IPS-18a (cell line): ENCODE results near the gene RPTOR.
"Not testable (repeated sequence)": the region's sequence is repeated elsewhere in the genome, so short reads cannot be mapped to it uniquely, and the experiment has no call there.

Experiments used
- H3K27ac ChIP-seq: one replicate; pipeline ENCODE4 v1.5.1; 2013; ENCODE audit warnings: low read length
- H3K27me3 ChIP-seq: one replicate; pipeline ENCODE4 v1.6.1; 2013; ENCODE audit warnings: mild to moderate bottlenecking, low read length; ENCODE audit not compliant: control insufficient read depth, insufficient read depth
- H3K36me3 ChIP-seq: one replicate; pipeline ENCODE4 v1.6.1; 2013; ENCODE audit warnings: low read depth, low read length; ENCODE audit not compliant: control insufficient read depth
- H3K4me1 ChIP-seq: one replicate; pipeline ENCODE4 v1.6.1; 2013; ENCODE audit warnings: low read depth, low read length; ENCODE audit not compliant: control insufficient read depth
- H3K4me3 ChIP-seq: one replicate; pipeline ENCODE4 v1.5.1; 2013; ENCODE audit warnings: low read length
- H3K9ac ChIP-seq: one replicate; pipeline ENCODE4 v1.6.1; 2013; ENCODE audit warnings: mild to moderate bottlenecking, low read length, moderate library complexity
- H3K9me3 ChIP-seq: one replicate; pipeline ENCODE4 v1.6.1; 2013; ENCODE audit warnings: low read depth, low read length; ENCODE audit not compliant: control insufficient read depth

RPTOR gene

DNA sequence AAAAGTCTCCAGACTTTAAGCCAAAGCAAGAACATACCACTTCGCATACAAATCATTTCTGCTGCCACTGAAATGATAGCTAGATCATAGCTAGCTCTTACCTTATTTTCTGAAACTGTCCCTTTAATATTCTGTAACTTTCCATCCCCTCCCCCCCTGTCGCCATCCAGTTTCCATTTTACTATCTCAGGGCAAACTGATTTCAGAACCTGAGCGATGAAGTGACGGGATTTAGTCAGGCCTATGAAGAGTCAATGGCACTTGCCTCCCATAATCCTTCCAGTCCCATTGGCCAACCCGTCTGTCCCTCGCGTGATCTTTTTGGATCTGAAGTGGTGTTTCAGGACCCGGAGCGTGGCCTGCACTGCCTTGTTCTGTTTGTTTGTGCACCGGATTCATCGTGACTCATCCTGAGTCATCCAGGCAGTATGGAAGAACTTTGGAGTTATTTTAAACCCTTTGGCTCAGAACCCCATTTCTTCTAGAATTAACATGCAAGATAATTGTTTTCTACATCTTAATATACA lies 247.2 kb downstream of the RPTOR start:
- H3K4me3 ChIP-seq, result no peak overlapping the region
- no peaks in the 10 kb centered on the region for H3K27me3 ChIP-seq
- H3K4me1 ChIP-seq, result no peaks in the 10 kb centered on the region

DNA sequence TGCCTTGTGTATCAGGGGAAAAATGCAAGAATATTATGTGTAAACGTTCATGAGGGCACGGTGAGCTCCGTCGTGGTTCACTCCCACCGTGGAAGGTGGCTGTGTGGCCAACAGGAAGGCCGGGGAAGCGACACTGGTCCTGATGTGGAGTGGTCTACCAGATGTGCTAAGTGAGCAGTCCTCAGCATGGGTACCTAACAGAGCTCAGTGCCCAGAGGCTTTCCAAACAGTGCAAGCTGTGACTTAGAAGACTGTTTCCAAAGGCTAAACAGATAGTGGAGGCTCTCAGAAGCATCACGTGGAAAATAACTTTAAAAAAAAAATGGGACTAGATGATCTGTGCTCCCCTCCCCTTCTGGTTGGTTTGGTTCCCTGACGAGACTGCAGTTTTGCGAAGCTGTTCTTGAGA lies 247.7 kb downstream of the RPTOR start:
- H3K9me3 ChIP-seq, result no peaks in the 10 kb centered on the region
- H3K27ac ChIP-seq, result no peak overlapping the region
- no peaks in the 10 kb centered on the region for H3K36me3 ChIP-seq
- no peaks in the 10 kb centered on the region for H3K27me3 ChIP-seq
- H3K9ac ChIP-seq, result no peak overlapping the region
- H3K4me1 ChIP-seq, result no peaks in the 10 kb centered on the region
- no peak overlapping the region for H3K4me3 ChIP-seq

More for the DNA sequence above, 247.2 kb downstream of the RPTOR start:
- Histone ChIP-seq H3K9ac (no peak overlapping the region), H3K36me3 (no peaks in the 10 kb centered on the region), H3K9me3 (no peaks in the 10 kb centered on the region), H3K27ac (no peak overlapping the region)

DNA sequence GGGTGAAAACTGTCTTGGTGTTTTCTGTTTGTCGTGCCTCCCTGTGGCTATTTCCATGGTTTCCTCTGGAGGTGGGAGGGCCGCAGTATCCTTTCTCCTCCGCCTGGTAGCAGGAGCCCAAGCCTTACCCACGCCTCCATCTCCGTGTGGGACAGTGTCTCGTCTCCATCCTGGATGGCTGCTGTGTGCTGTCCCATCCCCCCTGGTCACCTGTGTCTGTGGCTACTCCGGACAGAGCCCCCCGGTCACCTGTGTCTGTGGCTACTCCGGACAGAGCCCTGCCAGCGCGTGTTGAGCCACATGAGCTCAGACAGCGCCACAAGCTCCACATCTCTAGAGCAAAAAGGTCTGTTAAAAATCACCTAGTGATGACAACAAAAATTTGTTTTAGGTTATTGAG lies 248.8 kb downstream of the RPTOR start:
- H3K9ac ChIP-seq, result no peak overlapping the region
- H3K4me1 ChIP-seq, result no peaks in the 10 kb centered on the region

DNA sequence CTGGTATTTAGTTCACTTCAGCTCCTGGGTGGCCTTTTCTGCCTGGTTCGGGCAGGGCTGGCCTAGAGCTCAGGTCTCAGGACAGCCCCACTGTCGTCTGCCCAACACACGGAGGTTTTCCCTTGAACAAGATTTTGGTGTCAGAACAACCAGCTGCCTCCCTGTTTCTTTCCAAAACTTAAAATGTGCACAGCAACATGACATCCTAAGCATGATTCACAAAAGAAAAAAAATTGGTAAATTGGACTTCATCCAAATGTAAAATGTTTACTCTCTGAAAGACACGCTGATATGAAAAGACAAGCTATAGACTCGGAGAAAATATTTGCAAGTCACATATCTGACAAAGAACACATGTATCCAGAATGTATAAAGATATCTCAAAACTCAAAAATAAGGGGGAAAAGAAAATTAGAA lies 249.2 kb downstream of the RPTOR start:
- Histone ChIP-seq H3K9me3 (no peaks in the 10 kb centered on the region), H3K4me1 (no peaks in the 10 kb centered on the region), H3K36me3 (no peaks in the 10 kb centered on the region), H3K4me3 (no peak overlapping the region), H3K27ac (no peak overlapping the region), H3K27me3 (no peaks in the 10 kb centered on the region), H3K9ac (no peak overlapping the region)

More for the DNA sequence above, 248.8 kb downstream of the RPTOR start:
- Histone ChIP-seq H3K9me3 (no peaks in the 10 kb centered on the region), H3K27me3 (no peaks in the 10 kb centered on the region), H3K36me3 (no peaks in the 10 kb centered on the region), H3K4me3 (no peak overlapping the region), H3K27ac (no peak overlapping the region)

DNA sequence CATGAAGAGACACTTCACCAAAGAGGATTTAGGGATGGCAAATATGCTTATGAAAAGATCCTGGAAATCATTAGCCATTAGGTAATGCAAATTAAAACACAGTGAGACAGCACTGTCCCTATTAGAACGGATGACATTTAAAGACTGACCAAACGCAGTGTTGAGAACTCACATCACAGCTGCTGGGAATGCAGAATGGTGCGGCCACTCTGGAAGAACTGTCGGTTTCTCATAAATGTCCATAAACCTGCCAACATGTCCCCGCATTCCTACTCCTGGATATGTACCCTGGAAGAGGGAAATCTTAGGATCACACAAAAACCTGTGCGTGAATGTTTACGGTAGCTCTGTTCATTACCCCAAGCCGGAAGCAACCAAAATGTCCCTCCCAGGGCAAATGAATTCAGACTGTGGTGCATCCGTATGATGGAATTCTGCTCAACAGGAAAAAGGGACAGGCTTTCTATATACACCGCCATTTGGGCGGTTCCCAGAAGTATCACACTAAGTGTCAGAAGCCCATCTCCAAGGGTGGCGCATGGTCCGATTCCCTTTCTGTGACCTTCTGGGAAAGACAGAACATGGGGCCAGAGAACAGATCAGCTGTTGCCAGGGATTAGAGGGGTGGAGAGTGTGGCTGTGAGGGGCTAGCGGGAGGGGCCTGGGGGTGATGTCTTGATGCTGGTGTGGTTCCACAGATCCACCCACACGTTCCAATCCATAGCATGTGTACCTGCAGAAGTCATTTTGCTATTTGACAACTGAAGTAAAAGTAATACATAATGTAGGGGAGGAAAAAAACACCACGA lies 249.8 kb downstream of the RPTOR start:
- Histone ChIP-seq H3K9ac (no peak overlapping the region), H3K27me3 (no peaks in the 10 kb centered on the region), H3K36me3 (no peaks in the 10 kb centered on the region), H3K27ac (no peak overlapping the region), H3K4me3 (no peak overlapping the region), H3K9me3 (no peaks in the 10 kb centered on the region), H3K4me1 (no peaks in the 10 kb centered on the region)

DNA sequence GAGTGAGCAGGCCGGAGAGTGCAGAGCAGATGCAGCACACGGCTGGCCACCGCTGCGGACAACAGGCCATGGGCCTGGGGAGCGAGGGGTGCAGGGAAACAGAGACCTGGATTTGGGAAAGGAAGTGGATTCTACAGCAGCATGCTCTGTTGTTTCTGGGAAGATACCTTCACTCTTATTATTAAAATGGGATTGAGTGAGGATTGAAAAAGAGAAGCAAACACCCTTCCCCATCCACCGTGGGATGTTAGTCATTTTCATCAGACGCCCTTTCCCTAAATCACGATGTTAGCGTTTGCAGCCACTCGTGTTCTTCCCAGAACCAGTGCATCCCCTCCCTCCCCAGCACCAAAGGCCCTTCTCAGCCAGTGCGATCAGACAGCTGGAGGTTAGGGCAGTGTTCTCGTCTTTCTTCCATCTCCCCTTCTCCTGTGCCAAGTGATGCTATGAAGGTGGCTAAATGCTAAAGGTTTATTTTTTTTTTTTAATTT lies 250.5 kb downstream of the RPTOR start:
- Histone ChIP-seq H3K27ac (no peak overlapping the region), H3K9ac (no peak overlapping the region), H3K4me1 (no peaks in the 10 kb centered on the region), H3K36me3 (no peaks in the 10 kb centered on the region), H3K27me3 (no peaks in the 10 kb centered on the region), H3K9me3 (no peaks in the 10 kb centered on the region), H3K4me3 (no peak overlapping the region)

DNA sequence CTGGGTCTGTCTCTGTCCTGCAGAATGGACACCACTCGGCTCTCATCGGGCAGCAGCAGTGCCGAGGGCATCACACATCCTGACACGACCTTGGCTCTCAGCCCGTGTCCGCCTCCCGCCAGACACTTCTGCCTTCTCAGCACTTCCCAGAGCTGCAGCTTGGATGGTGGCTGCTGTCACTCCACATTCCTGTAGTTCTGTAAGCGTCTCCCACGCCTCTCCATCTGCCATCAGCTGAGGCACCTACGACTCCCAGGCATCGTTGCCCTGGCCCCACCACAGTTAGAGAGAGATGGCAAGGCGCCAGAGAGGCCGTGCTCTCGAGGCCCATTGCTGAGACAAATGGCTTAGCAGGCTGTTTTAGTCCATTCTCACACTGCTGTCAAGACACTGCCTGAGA lies 251.1 kb downstream of the RPTOR start:
- no peak overlapping the region for H3K27ac ChIP-seq

DNA sequence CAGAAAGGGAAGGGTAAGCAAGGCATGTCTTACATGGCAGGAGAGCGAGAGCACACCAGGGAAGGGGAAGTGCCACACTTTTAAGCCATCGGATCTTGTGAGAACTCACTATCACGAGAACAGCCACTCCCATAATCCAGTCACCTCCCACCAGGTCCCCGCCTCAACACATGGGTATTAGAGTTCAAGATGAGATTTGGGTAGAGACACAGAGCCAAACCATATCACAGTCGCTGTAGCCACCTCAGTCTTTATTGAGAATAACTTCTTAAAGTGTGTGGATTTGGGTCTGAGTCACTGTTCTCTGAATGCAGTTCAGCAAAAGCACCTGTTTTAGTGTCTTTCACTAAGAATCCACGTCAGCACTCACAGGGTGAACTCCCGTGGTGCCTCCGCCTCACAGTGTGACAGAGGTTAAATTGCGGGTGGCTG lies 251.8 kb downstream of the RPTOR start:
- Histone ChIP-seq H3K4me3 (no peak overlapping the region), H3K36me3 (no peaks in the 10 kb centered on the region), H3K27ac (no peak overlapping the region), H3K4me1 (no peaks in the 10 kb centered on the region), H3K27me3 (no peaks in the 10 kb centered on the region), H3K9ac (no peak overlapping the region), H3K9me3 (no peaks in the 10 kb centered on the region)

More for the DNA sequence above, 251.1 kb downstream of the RPTOR start:
- no peaks in the 10 kb centered on the region for H3K9me3 ChIP-seq
- no peaks in the 10 kb centered on the region for H3K27me3 ChIP-seq
- H3K36me3 ChIP-seq, result no peaks in the 10 kb centered on the region
- no peak overlapping the region for H3K4me3 ChIP-seq
- no peak overlapping the region for H3K9ac ChIP-seq
- no peaks in the 10 kb centered on the region for H3K4me1 ChIP-seq

DNA sequence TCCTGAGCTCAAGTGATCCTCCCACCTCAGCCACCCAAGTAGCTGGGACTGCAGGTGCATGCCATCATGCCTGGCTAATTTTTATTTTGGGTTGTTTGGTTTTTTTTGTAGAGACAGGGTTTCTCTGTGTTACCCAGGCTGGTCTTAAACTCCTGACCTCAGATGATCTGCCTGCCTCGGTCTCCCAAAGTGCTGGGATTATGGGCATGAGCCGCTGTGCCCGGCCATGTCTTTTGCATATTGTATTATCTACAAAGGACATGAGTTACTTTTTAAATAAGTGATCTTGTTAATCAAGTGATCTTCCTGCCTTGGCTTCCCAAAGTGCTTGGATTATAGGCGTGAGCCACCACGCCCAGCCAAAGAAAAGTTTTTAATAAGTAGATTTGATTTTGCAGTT lies 252.6 kb downstream of the RPTOR start:
- H3K9ac ChIP-seq, H3K27ac ChIP-seq, H3K4me1 ChIP-seq, H3K27me3 ChIP-seq, H3K4me3 ChIP-seq, H3K36me3 ChIP-seq, H3K9me3 ChIP-seq: not testable (repeated sequence)

DNA sequence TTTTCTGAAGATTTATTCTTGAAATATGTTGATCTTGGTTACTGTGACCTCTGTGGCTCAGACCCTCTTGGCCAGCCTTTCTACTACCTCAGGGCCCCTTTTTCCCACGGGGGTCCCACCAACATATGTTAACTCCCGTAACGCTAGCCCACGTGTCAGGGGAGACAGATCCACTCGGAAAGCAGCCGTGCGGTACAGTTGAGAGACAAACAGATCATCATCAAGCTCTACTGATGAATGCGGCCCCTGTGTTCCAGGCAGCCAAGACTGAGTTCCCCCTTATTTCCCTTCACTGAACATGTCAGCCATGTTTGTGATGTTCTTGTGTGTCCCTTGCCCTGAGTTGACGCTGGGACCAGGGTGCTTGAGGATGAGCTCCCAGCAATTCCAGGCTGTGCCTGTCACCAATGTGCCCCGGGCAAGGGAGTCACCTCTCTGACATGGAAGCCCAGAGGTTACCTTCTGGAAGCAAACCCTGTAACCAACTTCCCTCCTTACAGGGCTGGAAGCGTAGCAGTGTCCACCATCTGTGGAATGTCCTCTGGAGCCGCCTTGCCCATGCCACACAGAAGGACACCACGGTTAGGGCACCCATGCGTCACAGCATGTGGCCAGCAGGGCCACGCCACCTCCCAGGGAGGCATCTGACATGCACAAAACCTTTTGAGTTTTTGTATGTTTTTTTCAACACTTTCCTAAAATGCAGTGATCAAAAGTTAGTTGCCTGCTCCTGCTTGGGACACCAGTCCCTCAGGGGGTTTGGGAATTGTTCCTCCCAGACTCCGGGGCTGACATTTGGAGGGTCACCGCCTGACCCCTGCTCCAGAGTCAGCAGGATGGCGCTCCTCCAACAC lies 253.3 kb downstream of the RPTOR start:
- Histone ChIP-seq H3K4me1 (no peaks in the 10 kb centered on the region), H3K36me3 (no peaks in the 10 kb centered on the region), H3K9me3 (no peaks in the 10 kb centered on the region), H3K27ac (no peak overlapping the region), H3K27me3 (no peaks in the 10 kb centered on the region), H3K9ac (no peak overlapping the region), H3K4me3 (no peak overlapping the region)

DNA sequence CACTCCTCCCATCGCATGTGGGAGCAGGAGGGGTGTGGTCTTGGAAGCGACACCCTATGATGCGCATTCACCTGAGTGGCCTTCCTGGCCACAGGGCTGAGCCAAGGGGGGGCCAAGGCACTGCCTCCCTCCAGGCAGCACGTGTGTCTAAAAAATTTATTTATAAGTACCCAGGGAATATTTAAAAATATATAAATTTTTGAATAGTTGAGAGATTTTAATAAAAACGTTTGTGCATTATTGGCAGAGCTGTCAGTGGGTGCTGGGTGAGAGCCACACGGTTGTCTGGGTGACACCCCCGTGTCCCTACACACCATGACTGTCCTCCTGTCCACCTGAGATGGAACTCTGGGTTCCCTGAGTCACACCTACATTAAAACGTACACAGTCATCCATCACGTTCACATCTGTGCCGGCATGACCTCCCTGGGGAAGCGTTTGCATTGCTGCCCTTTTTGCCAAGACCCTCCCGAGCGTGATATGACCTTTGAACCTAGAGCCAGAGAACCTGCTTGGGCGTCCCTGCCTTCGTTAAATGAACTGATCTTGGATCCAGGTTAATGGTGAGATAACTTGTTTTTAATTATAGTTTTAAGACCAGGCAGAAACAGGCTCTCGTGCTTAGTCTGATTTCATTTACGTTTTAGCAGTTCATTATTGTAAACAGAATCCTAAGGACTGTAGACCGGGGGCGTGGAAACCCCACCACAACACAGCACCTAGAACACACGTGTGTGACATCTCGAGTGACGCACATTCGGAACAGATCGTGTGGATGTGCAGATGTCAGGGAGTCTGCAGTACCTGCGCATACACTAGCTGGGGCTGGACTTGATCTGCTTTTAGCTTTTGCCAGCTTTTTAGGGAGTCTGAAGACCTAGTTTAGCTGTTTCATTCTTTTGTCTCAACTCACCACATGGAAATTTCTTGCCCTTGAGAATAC lies 254.2 kb downstream of the RPTOR start:
- Histone ChIP-seq H3K4me1 (no peaks in the 10 kb centered on the region), H3K27ac (no peak overlapping the region), H3K36me3 (no peaks in the 10 kb centered on the region), H3K27me3 (no peaks in the 10 kb centered on the region), H3K9ac (no peak overlapping the region), H3K4me3 (no peak overlapping the region), H3K9me3 (no peaks in the 10 kb centered on the region)
